Dermis lymphatic vessel endothelial cell (primary cell): ENCODE results near the gene COX7B2. TPM values are rescaled to one million over a fixed set of nuclear protein-coding genes. Genes with fewer than 3 reads are reported as not detected.

Experiments used
- total RNA-seq: library from RNA; depleted of rRNA; stranded (reverse); fragments of >200 nt; gene quantifications from 2 replicates; pipeline ENCODE4 v1.2.1, GENCODE V29; 2014

The COX7B2 gene
- total RNA-seq: not detected in 2 replicates

DNA sequence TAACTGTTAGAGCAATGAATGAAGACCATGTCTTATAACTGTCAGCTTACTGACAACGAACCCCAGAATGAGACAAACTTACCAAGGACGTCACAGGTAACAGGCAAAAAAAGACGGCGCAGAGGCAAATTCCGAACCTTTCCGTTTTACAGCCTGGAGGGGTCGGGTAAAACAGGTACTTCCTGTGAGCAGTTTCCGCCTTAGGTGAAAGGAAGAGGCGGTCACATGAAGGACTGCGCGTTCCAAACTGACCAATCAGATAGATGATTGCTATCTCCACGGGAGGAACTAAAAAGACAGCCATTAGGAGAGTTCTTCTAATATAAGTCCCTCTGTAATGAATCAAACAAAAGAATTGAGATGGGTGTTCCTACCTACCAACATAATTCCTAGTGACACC is at the start of gene COX7B2:
Gene COX7B2, minus strand, starts transcription at position 168 of the 400 bp plus-strand sequence. CDS start 174,053 bp downstream, outside the sequence.

Other genes with a start within 250 kb of the COX7B2 start
- not detected in 2 replicates for gene GABRA4, start 84.3 kb upstream of the COX7B2 start, total RNA-seq
- gene GABRB1, start 122.3 kb upstream of the COX7B2 start, total RNA-seq: not detected in 2 replicates